HepG2 (cell line): ENCODE measurements around the gene CCDC30. TPM values are rescaled to one million over a fixed set of nuclear protein-coding genes. Genes with fewer than 3 reads are reported as not detected.

ENCODE experiments used
- ARNTL ChIP-seq: sonication (generic); formaldehyde crosslinking; IDR thresholded peaks from 2 replicates; pipeline ENCODE4 v1.4.0; 2020; ENCODE audit warnings: mild to moderate bottlenecking, missing genetic modification reagents
- ATF7 ChIP-seq, 2 experiments: fragments of 450-650 bp in 1 of 2; sonication (generic) in 1 of 2; formaldehyde crosslinking in 1 of 2; IDR thresholded peaks; 2 replicates each; pipeline versions ENCODE4 v1.4.0 to v1.6.1; 2016 to 2020; ENCODE audit warnings: antibody characterized with exemption in 1 of 2, mild to moderate bottlenecking in 1 of 2, missing genetic modification reagents in 1 of 2
- FOSL1 ChIP-seq: sonication (generic); formaldehyde crosslinking; IDR thresholded peaks from 2 replicates; pipeline ENCODE4 v1.9.0; 2021; ENCODE audit warnings: missing genetic modification reagents, borderline replicate concordance
- NKX3-1 ChIP-seq: sonication (generic); formaldehyde crosslinking; IDR thresholded peaks from 2 replicates; pipeline ENCODE4 v1.5.0; 2020; ENCODE audit warnings: missing genetic modification reagents
- NR2F1 ChIP-seq, 2 experiments: fragments of 450-650 bp in 1 of 2; formaldehyde crosslinking in 1 of 2; IDR thresholded peaks; 2 replicates each; pipeline versions ENCODE4 v1.5.0 to v1.6.1; 2016 to 2020; ENCODE audit warnings: mild to moderate bottlenecking in 1 of 2, missing compliant biosample characterization in 1 of 2, missing genetic modification reagents in 1 of 2, moderate library complexity in 1 of 2
- RFXANK ChIP-seq: IDR thresholded peaks from 2 replicates; pipeline ENCODE4 v1.6.1; 2016
- SSRP1 ChIP-seq: IDR thresholded peaks from 2 replicates; pipeline ENCODE4 v1.6.1; 2016; ENCODE audit warnings: control low read depth
- ZNF101 ChIP-seq: sonication (generic); formaldehyde crosslinking; IDR thresholded peaks from 2 replicates; pipeline ENCODE4 v1.4.0; 2020; ENCODE audit warnings: mild to moderate bottlenecking, low read depth, missing genetic modification reagents, borderline replicate concordance
- ZNF121 ChIP-seq: sonication (generic); formaldehyde crosslinking; IDR thresholded peaks from 2 replicates; pipeline ENCODE4 v1.5.0; 2020; ENCODE audit warnings: mild to moderate bottlenecking, missing genetic modification reagents
- ZNF317 ChIP-seq: sonication (generic); formaldehyde crosslinking; IDR thresholded peaks from 2 replicates; pipeline ENCODE4 v1.5.0; 2020; ENCODE audit warnings: mild to moderate bottlenecking, missing genetic modification reagents
- ZNF572 ChIP-seq: sonication (generic); formaldehyde crosslinking; IDR thresholded peaks from 2 replicates; pipeline ENCODE4 v1.5.1; 2020; ENCODE audit warnings: mild to moderate bottlenecking, missing genetic modification reagents
- ZNF891 ChIP-seq: sonication (generic); formaldehyde crosslinking; IDR thresholded peaks from 2 replicates; pipeline ENCODE4 v1.5.0; 2020; ENCODE audit warnings: mild to moderate bottlenecking, missing genetic modification reagents
- polyA plus RNA-seq, 8 experiments: library from polyadenylated mRNA; depleted of rRNA in 3 of 8; stranded (reverse) in 7 of 8; unstranded in 1 of 8; fragments of >200 nt; fragmentation: Illumina TruSeq in 4 of 8; extraction: Trizol in 4 of 8; gene quantifications; 2 replicates each; pipeline versions ENCODE4 v1.2.1 to v1.2.3, GENCODE V29; 2011 to 2016; ENCODE audit warnings: low read depth in 4 of 8, missing spikeins in 1 of 8, mixed read lengths in 1 of 8; ENCODE audit not compliant: insufficient read depth in 1 of 8
- total RNA-seq, 5 experiments: library from RNA; depleted of rRNA; stranded (reverse); fragments of >200 nt; fragmentation: Illumina TruSeq; extraction: Trizol; gene quantifications; 2 replicates each; pipeline ENCODE4 v1.2.3, GENCODE V29; 2016; ENCODE audit warnings: low read depth in 1 of 5
- TF ChIP-seq, protein P1 (sequence below): sonication (generic); formaldehyde crosslinking; IDR thresholded peaks from 2 replicates; pipeline ENCODE4 v1.9.0; 2021; ENCODE audit warnings: missing genetic modification reagents, borderline replicate concordance
- TF ChIP-seq, protein P2 (sequence below): sonication (generic); formaldehyde crosslinking; IDR thresholded peaks from 2 replicates; pipeline ENCODE4 v1.5.0; 2020; ENCODE audit warnings: mild to moderate bottlenecking, missing genetic modification reagents, borderline replicate concordance
- TF ChIP-seq, protein P3 (sequence below): IDR thresholded peaks from 2 replicates; pipeline ENCODE4 v1.4.0; 2020; ENCODE audit warnings: mild to moderate bottlenecking, missing genetic modification reagents

CCDC30 gene
- total and polyA plus RNA-seq, 2 of the 13 experiments (the other 11 are each of a cell fraction or from before 2014, with no cell fraction given): 0.25 to 0.77 TPM

DNA sequence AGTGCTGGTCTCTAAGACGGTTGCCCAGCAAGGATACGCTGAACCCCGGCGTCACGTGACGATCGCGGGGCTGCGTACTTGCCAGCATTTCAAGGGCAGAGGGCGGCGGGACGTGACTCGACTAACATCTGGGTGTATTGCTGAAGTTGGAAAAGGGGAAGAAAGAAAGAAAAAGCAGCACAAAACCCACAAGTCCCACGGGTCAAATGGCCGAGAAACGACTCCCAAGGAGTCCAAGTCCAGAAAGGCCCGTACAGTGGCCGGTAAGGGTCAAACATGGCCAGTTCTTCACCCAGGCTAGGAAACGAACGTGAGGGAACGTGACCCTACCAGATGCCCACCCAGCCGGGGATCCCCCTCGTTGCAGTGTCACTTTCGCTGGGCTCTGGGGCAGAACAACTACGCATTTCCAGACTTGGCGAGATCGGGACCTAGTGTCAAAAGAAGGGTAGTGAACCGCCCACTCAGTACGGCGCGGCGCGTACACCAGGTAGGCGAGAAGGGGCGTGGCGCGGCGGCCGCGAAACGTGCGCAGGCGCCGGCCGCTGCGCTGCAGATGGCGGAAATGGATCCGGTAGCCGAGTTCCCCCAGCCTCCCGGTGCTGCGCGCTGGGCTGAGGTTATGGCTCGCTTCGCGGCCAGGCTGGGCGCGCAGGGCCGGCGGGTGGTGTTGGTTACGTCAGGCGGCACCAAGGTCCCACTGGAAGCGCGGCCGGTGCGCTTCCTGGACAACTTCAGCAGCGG, 6.9 kb upstream of the CCDC30 start, which contains the start of the genes PPCS and ZMYND12 (continued):
- TF ChIP-seq, protein P1, sequence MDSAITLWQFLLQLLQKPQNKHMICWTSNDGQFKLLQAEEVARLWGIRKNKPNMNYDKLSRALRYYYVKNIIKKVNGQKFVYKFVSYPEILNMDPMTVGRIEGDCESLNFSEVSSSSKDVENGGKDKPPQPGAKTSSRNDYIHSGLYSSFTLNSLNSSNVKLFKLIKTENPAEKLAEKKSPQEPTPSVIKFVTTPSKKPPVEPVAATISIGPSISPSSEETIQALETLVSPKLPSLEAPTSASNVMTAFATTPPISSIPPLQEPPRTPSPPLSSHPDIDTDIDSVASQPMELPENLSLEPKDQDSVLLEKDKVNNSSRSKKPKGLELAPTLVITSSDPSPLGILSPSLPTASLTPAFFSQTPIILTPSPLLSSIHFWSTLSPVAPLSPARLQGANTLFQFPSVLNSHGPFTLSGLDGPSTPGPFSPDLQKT: no peak
- TF ChIP-seq FOSL1 (CRISPR knock-in tag) (no peak; the same call in 1 of the 2 replicates), ZNF317 (0 out of 2 replicates have a peak, but pooled peaks have one; percentile 13), ZNF101 (no peak; the same call in 1 of the 2 replicates), NKX3-1 (CRISPR knock-in tag) (peak; percentile 56; the same call in 1 of the 2 replicates), ATF7 (IDR thresholded peaks at IDR 0.05) (no peak), ATF7 (CRISPR knock-in tag; IDR thresholded peaks at IDR 0.05) (no peak), RFXANK (CRISPR knock-in tag) (no peak), NR2F1 (CRISPR knock-in tag; IDR thresholded peaks at IDR 0.05) (no peak), ZNF572 (CRISPR knock-in tag) (no peak; the same call in 1 of the 2 replicates), ZNF891 (CRISPR knock-in tag) (no peak; the same call in none of the 2 replicates), ARNTL (CRISPR knock-in tag) (peak; percentile 27; the same call in 1 of the 2 replicates), ZNF121 (CRISPR knock-in tag) (no peak), SSRP1 (CRISPR knock-in tag) (no peak)
- TF ChIP-seq, protein P2, sequence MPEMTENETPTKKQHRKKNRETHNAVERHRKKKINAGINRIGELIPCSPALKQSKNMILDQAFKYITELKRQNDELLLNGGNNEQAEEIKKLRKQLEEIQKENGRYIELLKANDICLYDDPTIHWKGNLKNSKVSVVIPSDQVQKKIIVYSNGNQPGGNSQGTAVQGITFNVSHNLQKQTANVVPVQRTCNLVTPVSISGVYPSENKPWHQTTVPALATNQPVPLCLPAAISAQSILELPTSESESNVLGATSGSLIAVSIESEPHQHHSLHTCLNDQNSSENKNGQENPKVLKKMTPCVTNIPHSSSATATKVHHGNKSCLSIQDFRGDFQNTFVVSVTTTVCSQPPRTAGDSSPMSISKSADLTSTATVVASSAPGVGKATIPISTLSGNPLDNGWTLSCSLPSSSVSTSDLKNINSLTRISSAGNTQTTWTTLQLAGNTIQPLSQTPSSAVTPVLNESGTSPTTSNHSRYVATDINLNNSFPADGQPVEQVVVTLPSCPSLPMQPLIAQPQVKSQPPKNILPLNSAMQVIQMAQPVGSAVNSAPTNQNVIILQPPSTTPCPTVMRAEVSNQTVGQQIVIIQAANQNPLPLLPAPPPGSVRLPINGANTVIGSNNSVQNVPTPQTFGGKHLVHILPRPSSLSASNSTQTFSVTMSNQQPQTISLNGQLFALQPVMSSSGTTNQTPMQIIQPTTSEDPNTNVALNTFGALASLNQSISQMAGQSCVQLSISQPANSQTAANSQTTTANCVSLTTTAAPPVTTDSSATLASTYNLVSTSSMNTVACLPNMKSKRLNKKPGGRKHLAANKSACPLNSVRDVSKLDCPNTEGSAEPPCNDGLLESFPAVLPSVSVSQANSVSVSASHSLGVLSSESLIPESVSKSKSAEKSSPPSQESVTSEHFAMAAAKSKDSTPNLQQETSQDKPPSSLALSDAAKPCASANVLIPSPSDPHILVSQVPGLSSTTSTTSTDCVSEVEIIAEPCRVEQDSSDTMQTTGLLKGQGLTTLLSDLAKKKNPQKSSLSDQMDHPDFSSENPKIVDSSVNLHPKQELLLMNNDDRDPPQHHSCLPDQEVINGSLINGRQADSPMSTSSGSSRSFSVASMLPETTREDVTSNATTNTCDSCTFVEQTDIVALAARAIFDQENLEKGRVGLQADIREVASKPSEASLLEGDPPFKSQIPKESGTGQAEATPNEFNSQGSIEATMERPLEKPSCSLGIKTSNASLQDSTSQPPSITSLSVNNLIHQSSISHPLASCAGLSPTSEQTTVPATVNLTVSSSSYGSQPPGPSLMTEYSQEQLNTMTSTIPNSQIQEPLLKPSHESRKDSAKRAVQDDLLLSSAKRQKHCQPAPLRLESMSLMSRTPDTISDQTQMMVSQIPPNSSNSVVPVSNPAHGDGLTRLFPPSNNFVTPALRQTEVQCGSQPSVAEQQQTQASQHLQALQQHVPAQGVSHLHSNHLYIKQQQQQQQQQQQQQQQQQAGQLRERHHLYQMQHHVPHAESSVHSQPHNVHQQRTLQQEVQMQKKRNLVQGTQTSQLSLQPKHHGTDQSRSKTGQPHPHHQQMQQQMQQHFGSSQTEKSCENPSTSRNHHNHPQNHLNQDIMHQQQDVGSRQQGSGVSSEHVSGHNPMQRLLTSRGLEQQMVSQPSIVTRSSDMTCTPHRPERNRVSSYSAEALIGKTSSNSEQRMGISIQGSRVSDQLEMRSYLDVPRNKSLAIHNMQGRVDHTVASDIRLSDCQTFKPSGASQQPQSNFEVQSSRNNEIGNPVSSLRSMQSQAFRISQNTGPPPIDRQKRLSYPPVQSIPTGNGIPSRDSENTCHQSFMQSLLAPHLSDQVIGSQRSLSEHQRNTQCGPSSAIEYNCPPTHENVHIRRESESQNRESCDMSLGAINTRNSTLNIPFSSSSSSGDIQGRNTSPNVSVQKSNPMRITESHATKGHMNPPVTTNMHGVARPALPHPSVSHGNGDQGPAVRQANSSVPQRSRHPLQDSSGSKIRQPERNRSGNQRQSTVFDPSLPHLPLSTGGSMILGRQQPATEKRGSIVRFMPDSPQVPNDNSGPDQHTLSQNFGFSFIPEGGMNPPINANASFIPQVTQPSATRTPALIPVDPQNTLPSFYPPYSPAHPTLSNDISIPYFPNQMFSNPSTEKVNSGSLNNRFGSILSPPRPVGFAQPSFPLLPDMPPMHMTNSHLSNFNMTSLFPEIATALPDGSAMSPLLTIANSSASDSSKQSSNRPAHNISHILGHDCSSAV (CRISPR knock-in tag): no peak
- TF ChIP-seq, protein P3, sequence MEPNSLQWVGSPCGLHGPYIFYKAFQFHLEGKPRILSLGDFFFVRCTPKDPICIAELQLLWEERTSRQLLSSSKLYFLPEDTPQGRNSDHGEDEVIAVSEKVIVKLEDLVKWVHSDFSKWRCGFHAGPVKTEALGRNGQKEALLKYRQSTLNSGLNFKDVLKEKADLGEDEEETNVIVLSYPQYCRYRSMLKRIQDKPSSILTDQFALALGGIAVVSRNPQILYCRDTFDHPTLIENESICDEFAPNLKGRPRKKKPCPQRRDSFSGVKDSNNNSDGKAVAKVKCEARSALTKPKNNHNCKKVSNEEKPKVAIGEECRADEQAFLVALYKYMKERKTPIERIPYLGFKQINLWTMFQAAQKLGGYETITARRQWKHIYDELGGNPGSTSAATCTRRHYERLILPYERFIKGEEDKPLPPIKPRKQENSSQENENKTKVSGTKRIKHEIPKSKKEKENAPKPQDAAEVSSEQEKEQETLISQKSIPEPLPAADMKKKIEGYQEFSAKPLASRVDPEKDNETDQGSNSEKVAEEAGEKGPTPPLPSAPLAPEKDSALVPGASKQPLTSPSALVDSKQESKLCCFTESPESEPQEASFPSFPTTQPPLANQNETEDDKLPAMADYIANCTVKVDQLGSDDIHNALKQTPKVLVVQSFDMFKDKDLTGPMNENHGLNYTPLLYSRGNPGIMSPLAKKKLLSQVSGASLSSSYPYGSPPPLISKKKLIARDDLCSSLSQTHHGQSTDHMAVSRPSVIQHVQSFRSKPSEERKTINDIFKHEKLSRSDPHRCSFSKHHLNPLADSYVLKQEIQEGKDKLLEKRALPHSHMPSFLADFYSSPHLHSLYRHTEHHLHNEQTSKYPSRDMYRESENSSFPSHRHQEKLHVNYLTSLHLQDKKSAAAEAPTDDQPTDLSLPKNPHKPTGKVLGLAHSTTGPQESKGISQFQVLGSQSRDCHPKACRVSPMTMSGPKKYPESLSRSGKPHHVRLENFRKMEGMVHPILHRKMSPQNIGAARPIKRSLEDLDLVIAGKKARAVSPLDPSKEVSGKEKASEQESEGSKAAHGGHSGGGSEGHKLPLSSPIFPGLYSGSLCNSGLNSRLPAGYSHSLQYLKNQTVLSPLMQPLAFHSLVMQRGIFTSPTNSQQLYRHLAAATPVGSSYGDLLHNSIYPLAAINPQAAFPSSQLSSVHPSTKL (CRISPR knock-in tag): peak; percentile 40
